HG03558 (cell line): ENCODE results near the gene TAF11L13.

Source experiments
- ATAC-seq: cut with Tn5 transposase; IDR thresholded peaks from one replicate; pipeline ENCODE4 v1.9.1; 2021; ENCODE audit warnings: moderate number of reproducible peaks; ENCODE audit not compliant: unreplicated experiment; ENCODE audit errors: extremely low read depth

Gene TAF11L13

DNA sequence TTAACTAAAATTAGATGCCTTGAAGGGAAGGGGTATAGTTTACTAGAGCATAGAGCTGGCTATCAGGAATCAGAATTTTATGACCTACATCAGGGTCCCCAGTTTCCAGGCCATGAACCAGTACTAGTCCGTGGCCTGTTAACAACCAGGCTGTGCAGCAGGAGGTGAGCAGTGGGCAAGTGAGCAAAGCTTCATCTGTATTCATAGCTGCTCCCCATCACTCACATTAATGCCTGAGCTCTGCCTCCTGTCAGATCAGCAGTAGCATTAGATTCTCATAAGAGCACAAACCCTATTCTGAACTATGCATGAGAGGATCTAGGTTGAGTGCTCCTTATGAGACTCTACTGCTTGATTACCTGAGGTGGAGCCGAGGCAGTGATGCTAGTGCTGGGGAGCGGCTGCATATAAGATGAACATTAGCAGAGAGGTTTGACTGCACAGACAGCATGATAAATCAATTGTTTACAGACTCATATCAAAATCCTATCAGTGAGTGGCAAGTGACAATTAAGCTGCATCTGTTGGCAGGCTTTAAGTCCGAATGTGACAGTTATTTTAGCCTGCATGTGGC, 47.0 kb downstream of the TAF11L13 start:
- no peak for ATAC-seq

DNA sequence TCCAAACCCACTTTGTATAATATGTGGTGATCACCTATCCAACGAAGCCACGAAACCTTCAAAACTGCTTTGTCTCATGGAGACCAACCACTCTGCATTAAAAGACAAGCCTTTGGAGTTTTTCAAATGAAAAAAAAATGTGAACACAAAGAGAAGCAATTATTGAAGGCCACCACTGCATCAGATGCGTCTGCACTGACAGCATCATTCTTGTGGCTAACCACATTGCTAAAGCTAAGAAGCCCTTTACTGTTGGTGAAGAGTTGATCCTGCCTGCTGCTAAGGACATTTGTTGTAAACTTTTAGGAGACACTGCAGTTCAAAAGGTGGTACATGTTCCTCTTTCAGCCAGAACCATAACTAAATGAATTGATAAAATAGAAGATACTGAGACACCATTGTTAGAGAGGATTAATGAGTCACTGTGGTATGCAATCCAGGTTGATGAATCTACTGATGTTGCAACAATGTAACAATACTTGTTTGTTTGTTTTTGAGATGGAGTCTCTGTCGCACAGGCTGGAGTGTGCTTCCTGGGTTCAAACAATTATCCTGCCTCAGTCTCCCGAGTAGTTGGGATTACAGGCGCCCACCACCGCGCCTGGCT, 47.8 kb downstream of the TAF11L13 start:
- no peak for ATAC-seq

DNA sequence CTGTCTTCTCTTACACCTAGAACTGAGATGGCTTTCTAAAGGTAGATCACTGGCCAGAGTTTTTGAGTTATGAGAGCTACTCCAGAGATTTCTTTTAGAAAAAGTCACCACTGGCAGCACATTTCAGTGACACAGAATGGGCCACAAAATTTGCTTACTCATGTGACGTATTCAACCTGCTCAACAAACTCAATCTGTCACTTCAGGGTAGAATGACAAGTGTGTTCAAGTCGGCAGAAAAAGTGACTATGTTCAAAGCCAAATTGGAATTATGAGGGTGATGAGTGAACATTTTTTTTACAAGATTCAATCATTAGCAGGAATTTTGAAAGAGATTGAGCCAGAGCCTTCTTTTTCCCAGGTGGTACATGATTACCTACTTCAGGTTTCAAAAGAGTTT, 48.8 kb downstream of the TAF11L13 start:
- ATAC-seq = no peak
